SK-N-SH treated with all-trans-retinoic acid at 6 μM for 48 hours (cell line): Measurements from ENCODE around the gene TGFB3.

Source experiments
- ATAC-seq: fragments of 200-7000 bp; cut with Tn5 transposase; 3 replicates; pipeline ENCODE4 v1.9.1; 2020; ENCODE audit warnings: mild to moderate bottlenecking, moderate library complexity
- ARNTL ChIP-seq: fragments of 450-650 bp; formaldehyde crosslinking; IDR thresholded peaks from 2 replicates; pipeline ENCODE4 v1.5.0; 2020; ENCODE audit warnings: low read depth, mild to moderate bottlenecking, moderate library complexity, borderline replicate concordance
- BACH2 ChIP-seq: fragments of 250-450 bp; sonication (Bioruptor Pico); IDR thresholded peaks from 2 replicates; pipeline ENCODE4 v1.9.0; 2021; ENCODE audit warnings: mild to moderate bottlenecking, borderline replicate concordance
- CREB5 ChIP-seq: fragments of 250-450 bp; sonication (Bioruptor Pico); IDR thresholded peaks from 2 replicates; pipeline ENCODE4 v1.5.1; 2020; ENCODE audit warnings: low read depth, mild to moderate bottlenecking, moderate library complexity
- CSDC2 ChIP-seq: fragments of 250-450 bp; sonication (Bioruptor Pico); IDR thresholded peaks from 2 replicates; pipeline ENCODE4 v1.5.0; 2020; ENCODE audit warnings: mild to moderate bottlenecking, moderate library complexity
- CSRNP3 ChIP-seq: fragments of 250-450 bp; sonication (Bioruptor Pico); IDR thresholded peaks from 2 replicates; pipeline ENCODE4 v1.5.1; 2021; ENCODE audit warnings: mild to moderate bottlenecking, moderate library complexity
- ESRRG ChIP-seq: fragments of 250-450 bp; sonication (Bioruptor Pico); IDR thresholded peaks from 2 replicates; pipeline ENCODE4 v1.6.1; 2021; ENCODE audit warnings: mild to moderate bottlenecking
- GLIS3 ChIP-seq: fragments of 250-450 bp; sonication (Bioruptor Pico); IDR thresholded peaks from 2 replicates; pipeline ENCODE4 v1.5.0; 2020; ENCODE audit warnings: mild to moderate bottlenecking, moderate library complexity
- ISL1 ChIP-seq: fragments of 250-450 bp; sonication (Bioruptor Pico); IDR thresholded peaks from 2 replicates; pipeline ENCODE4 v2.1.2; 2022; ENCODE audit warnings: mild to moderate bottlenecking, moderate library complexity
- OSR1 ChIP-seq: fragments of 250-450 bp; sonication (Bioruptor Pico); IDR thresholded peaks from 2 replicates; pipeline ENCODE4 v1.8.0; 2022; ENCODE audit warnings: moderate library complexity, mild to moderate bottlenecking, inconsistent platforms
- RARB ChIP-seq: fragments of 250-450 bp; sonication (Bioruptor Pico); IDR thresholded peaks from 2 replicates; pipeline ENCODE4 v1.8.0; 2021; ENCODE audit warnings: mild to moderate bottlenecking, moderate library complexity
- SNAI2 ChIP-seq: fragments of 250-450 bp; sonication (Bioruptor Pico); IDR thresholded peaks from 2 replicates; pipeline ENCODE4 v1.5.0; 2020; ENCODE audit warnings: mild to moderate bottlenecking, moderate library complexity
- TCF4 ChIP-seq: fragments of 250-450 bp; sonication (Bioruptor Pico); IDR thresholded peaks from 2 replicates; pipeline ENCODE4 v1.8.0; 2021; ENCODE audit warnings: mild to moderate bottlenecking, moderate library complexity, borderline replicate concordance
- TOX ChIP-seq: fragments of 250-450 bp; sonication (Bioruptor Pico); IDR thresholded peaks from 2 replicates; pipeline ENCODE4 v1.8.0; 2021; ENCODE audit warnings: mild to moderate bottlenecking, moderate library complexity, borderline replicate concordance
- TSHZ2 ChIP-seq: fragments of 250-450 bp; sonication (Bioruptor Pico); IDR thresholded peaks from 2 replicates; pipeline ENCODE4 v1.5.0; 2020; ENCODE audit warnings: mild to moderate bottlenecking, moderate library complexity
- ZC3H10 ChIP-seq: fragments of 250-450 bp; sonication (Bioruptor Pico); IDR thresholded peaks from 2 replicates; pipeline ENCODE4 v1.5.1; 2021; ENCODE audit warnings: mild to moderate bottlenecking, moderate library complexity
- ZFP3 ChIP-seq: fragments of 250-450 bp; sonication (Bioruptor Pico); IDR thresholded peaks from 2 replicates; pipeline ENCODE4 v1.5.0; 2020; ENCODE audit warnings: mild to moderate bottlenecking, moderate library complexity
- ZFP30 ChIP-seq: fragments of 450-650 bp; formaldehyde crosslinking; IDR thresholded peaks from 2 replicates; pipeline ENCODE4 v1.5.0; 2022; ENCODE audit warnings: mild to moderate bottlenecking, moderate library complexity
- ZNF565 ChIP-seq: fragments of 450-650 bp; formaldehyde crosslinking; conservative IDR thresholded peaks from 2 replicates; pipeline ENCODE4 v1.5.0; 2020; ENCODE audit warnings: low read depth, mild to moderate bottlenecking, moderate library complexity
- ZNF70 ChIP-seq: fragments of 450-650 bp; formaldehyde crosslinking; IDR thresholded peaks from 2 replicates; pipeline ENCODE4 v1.5.0; 2020; ENCODE audit warnings: mild to moderate bottlenecking, moderate library complexity
- ZNF8 ChIP-seq: fragments of 450-650 bp; formaldehyde crosslinking; IDR thresholded peaks from 2 replicates; pipeline ENCODE4 v1.5.0; 2020; ENCODE audit warnings: mild to moderate bottlenecking, moderate library complexity
- TF ChIP-seq, protein P1 (sequence below): fragments of 250-450 bp; sonication (Bioruptor Pico); IDR thresholded peaks from 2 replicates; pipeline ENCODE4 v1.8.0; 2020; ENCODE audit warnings: mild to moderate bottlenecking, moderate library complexity, borderline replicate concordance

TGFB3 gene

DNA sequence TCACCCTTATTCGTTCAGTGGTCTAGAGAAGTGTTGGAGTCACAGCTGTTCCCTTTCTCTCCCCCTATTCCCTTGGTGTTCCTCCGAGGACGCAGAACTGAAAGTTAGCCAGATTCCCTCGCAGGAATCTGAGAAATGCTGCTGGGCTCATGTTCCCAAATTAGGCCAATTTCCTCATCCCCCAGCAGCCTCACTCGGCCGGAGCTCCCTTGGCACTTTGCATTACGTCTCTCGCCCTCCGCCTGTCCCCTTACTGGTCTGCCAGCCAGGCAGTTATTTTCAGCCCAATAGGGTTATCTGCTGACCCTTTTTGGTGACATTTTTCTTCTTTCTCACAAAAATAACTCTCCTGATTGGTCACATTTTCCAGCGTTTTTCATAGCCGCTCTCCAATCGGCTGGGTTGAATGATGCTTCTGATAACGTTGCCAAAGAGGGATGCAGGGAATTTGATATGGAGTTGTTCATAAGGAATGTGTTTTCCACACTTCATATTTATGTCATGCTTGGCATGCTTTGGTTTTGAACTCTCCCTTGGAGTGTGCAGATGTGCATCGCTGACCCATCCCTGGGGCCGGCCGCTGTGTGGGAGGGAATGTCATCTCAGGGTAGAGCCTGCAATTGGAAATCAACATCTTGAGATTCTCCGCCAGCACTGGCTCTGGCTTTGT lies 13.7 kb upstream of the TGFB3 start:
- no peak for ATAC-seq
- TF ChIP-seq ESRRG (CRISPR knock-in tag) (no peak), TSHZ2 (CRISPR knock-in tag) (no peak), GLIS3 (CRISPR knock-in tag) (no peak), ZC3H10 (no peak), RARB (CRISPR knock-in tag) (no peak), CREB5 (CRISPR knock-in tag) (no peak), TCF4 (CRISPR knock-in tag) (no peak), ZFP30 (CRISPR knock-in tag) (no peak), SNAI2 (CRISPR knock-in tag) (no peak), ZFP3 (CRISPR knock-in tag) (no peak), ZNF8 (CRISPR knock-in tag) (no peak)

DNA sequence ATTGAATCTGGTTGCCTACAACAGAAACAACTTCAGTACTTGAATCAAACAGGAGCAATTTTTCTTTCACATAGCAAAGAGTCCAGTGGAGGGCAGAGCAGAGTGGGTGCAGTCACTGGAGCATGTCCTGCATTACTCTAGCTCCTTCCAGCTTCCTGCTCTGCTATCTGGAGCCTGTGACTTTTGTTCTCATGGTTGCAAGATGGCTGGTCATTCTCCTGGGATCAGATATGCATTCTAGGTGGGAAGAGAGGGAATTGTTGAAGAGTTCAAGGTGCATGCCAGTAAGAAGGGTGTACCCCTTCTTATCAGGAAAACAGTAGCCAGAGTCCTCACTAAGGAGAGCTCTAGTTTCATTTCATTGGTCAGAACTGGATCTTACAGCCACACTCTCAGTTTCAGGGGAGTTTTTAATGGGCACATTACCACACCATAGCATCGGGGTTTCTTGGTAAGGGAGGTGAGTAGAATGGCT lies 11.8 kb upstream of the TGFB3 start:
- no peak for ATAC-seq
- TF ChIP-seq ZNF70 (CRISPR knock-in tag) (no peak), TCF4 (CRISPR knock-in tag) (no peak), ZNF8 (CRISPR knock-in tag) (no peak), TOX (no peak), ZC3H10 (no peak), RARB (CRISPR knock-in tag) (no peak), ESRRG (CRISPR knock-in tag) (no peak), BACH2 (CRISPR knock-in tag) (no peak), GLIS3 (CRISPR knock-in tag) (no peak), ISL1 (no peak), OSR1 (CRISPR knock-in tag) (no peak), CSDC2 (no peak), ZNF565 (CRISPR knock-in tag) (no peak)

- no peak for TF ChIP-seq CSRNP3 (CRISPR knock-in tag)
- TF ChIP-seq GLIS3 (CRISPR knock-in tag): no peak
- TF ChIP-seq ZC3H10: no peak
- no peak for TF ChIP-seq ARNTL (CRISPR knock-in tag)
- no peak for TF ChIP-seq OSR1 (CRISPR knock-in tag)
- TF ChIP-seq, protein P1, sequence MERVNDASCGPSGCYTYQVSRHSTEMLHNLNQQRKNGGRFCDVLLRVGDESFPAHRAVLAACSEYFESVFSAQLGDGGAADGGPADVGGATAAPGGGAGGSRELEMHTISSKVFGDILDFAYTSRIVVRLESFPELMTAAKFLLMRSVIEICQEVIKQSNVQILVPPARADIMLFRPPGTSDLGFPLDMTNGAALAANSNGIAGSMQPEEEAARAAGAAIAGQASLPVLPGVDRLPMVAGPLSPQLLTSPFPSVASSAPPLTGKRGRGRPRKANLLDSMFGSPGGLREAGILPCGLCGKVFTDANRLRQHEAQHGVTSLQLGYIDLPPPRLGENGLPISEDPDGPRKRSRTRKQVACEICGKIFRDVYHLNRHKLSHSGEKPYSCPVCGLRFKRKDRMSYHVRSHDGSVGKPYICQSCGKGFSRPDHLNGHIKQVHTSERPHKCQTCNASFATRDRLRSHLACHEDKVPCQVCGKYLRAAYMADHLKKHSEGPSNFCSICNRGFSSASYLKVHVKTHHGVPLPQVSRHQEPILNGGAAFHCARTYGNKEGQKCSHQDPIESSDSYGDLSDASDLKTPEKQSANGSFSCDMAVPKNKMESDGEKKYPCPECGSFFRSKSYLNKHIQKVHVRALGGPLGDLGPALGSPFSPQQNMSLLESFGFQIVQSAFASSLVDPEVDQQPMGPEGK (CRISPR knock-in tag): no peak
- no peak for TF ChIP-seq ISL1
- no peak for TF ChIP-seq CSDC2
- TF ChIP-seq RARB (CRISPR knock-in tag): no peak
- TF ChIP-seq ZFP30 (CRISPR knock-in tag): no peak
- ATAC-seq: peak; percentile 34; the same call in 2 of the 3 replicates
These were observed 10.0 kb upstream of the TGFB3 start for GRCh38 chr14:75991753-75992152.

DNA sequence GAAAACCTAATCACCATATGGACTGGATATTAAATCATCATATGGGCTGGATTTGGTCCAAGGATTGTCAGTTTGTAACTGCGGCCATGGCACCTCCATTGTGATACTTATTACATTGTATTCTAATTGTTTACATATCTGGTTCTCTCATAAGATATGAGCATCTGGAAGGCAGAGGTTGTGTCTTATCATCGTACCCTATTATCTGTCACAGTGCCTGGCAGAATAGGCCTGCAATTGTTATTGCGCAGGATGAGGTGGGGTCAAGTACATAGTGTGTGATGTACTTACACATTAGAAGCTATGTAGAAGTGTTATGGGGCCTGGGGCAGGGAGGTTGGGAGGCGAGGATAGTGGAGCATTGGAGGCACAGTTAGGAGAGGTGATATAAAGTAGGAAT lies 8.5 kb upstream of the TGFB3 start:
- ATAC-seq: no peak
- TF ChIP-seq OSR1 (CRISPR knock-in tag) (no peak), TCF4 (CRISPR knock-in tag) (peak; percentile 81; the same call in 1 of the 2 replicates)
